GM19397 (cell line): ENCODE measurements around the gene THEM4.
"Not testable (repeated sequence)": the region's sequence is repeated elsewhere in the genome, so short reads cannot be mapped to it uniquely, and the experiment has no call there.

ENCODE experiments used
- ATAC-seq: cut with Tn5 transposase; IDR thresholded peaks from one replicate; pipeline ENCODE4 v1.9.1; 2021; ENCODE audit warnings: mild to moderate bottlenecking, moderate library complexity; ENCODE audit not compliant: unreplicated experiment

THEM4 gene

DNA sequence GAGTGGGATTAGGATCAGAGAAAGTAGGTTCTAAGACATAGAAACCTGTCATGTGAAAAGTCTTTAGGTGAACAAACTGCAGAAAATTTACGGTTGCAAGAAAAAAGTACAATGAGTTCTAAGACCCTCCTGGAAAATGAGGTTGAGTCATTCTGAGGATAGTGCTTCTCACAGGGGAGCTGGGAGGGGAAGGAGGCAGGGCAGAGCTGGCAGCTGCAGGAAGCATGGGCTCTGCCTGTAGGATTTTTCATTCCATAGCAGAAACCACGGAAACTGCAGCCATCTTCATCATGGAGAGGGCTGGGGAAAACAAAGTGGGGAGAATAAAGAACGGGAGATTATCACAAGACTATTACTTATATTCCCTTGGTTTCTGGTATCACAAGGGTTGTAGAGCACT, 25.8 kb upstream of the THEM4 start:
- no peak for ATAC-seq

DNA sequence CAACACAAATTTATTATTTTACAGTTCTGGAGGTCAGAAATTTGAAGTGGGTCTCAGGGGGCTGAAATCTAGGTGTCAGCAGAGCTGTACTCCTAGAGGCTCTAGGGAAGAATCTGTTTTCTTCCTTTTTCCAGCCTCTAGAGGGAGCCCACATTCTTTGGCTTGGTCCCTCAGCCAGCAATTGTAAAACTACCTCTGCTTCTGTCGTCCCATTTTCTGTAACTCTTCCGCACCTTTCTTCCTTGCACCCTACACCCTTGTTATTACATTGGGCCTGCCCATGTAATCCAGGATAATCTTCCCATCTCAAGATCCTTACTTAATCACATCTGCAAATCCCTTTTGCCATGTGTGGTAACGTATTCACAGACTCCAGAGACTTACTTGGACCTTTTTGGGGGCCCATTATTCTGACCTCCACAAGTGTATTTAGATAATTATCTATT, 24.8 kb upstream of the THEM4 start:
- no peak for ATAC-seq

DNA sequence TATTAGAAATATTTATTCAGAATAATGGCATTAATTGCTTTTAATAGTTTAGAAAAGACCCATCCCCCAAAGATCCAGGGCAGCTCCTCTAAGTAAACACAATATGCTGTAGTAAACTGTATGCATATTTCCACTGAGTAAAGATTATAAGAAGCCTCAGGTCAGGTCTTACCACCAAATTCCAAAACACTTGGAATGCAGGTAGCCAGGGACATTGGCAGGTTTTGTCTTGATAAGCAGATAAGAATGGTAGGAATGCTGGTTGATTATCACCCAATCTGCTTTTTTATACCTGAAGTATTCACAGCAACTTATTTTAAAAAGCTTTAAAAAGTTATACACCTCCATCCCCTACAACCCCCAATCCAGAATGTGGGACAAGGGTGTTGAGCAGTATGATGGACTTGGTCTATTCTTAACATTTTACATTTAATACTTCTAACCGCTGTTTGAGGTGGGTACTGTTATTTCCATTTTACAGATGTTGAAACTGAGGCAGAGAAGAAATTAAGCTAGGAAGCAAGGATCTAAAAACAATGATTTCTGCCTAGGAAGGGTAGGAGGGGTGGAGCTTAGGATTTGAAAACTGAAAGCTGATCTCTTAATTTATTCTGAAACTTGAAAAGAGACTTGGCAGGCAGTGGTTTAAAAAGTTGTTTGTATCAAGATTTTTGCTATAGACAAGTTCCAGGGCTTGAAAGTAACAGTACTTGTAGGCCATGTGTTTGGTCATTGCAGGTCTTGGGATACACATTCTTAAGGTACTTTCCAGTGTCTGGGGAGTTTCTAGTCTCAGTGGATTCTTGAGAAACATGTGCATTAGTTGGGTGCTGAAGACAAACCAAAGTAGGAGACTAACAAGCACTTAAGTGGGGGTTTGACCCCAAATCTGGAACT, 15.6 kb upstream of the THEM4 start:
- ATAC-seq: no peak

DNA sequence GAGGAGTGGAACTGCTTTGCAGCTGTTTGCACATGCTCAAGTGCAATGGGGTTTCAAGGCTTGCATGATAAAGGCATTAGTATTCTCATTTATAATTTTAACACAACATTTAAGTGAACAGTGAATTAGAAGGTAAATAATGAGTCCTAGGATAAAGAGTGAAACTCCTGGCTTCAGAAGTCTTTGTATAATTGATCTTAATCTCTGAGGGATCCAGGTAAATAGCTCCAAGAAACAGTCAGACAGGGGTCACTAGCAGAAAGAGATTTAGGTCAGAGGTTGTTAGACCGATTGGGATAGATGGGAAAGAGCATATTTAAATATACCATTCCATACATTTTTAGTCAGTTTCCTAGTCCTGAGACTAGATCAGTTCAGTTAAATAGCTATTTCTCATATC, 14.1 kb upstream of the THEM4 start:
- ATAC-seq: no peak

DNA sequence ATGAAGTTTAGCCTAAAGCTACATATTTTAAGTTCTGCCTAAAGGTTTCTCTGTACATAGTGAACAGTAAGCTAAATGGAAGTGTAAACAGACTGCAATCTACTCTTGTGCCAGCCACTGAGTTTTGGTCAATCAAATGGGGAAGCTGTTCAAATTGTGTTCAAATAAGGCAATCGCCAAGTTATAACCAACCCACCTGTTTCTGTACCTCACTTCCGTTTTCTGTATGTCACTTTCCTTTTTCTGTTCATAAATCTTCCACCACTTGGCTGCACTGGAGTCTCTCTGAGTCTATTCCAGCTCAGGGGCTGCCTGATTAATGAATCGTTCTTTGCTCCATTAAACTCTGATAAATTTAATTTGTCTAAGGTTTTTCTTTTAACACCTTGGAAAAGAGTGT, 10.8 kb upstream of the THEM4 start:
- no peak for ATAC-seq

DNA sequence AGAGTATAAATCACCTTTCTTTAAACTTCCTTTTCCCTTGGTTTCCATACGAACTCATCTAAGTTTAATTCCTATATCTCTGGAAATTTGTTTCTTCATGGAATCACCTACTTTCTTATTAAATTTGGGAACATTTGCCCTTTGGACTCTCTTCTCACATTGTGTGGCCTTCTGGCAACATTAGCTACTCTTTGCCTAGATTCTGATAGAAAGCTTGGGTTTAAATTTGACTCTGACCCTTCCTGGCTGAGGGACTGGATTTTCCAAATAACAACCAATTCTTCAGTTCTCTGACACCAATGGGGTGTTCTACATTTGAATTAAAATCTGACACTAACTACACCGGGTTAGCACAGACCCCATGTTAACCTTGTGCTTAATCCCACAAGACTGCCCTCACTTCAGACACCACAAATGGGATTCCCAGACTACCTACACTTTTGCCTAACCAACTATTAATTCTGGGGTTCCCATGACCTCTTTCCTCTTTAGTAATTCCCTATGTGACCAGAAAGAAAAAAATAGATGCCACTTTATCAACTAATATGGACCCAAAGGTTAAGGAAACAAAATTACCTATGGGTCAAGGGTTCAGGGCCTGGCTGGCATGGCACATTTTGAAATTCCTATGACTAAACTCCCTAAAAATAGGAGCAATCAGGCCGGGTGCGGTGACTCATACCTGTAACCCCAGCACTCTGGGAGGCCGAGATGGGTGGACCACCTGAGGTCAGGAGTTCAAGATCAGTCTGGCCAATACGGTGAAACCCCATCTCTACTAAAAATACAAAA, 9.7 kb upstream of the THEM4 start:
- no peak for ATAC-seq

DNA sequence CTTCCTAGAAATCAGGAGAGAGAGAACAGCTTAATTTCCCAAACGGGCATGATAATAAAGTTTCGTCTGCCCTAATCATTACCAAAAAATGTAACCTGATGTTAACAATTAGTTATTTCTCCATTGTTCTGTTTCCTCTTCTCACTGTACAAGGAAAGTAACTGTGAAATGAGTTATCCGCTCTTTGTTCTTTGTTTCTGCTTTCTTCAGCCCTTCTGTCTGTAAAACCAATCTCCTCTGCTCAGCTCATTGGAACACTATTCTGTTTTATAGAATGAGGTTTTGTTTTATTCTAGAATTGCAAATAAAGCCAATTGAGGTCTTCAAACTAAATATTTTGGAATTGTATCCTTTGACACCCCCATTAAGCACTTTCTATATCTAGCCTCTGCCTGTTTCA, 8.8 kb upstream of the THEM4 start:
- ATAC-seq: no peak

DNA sequence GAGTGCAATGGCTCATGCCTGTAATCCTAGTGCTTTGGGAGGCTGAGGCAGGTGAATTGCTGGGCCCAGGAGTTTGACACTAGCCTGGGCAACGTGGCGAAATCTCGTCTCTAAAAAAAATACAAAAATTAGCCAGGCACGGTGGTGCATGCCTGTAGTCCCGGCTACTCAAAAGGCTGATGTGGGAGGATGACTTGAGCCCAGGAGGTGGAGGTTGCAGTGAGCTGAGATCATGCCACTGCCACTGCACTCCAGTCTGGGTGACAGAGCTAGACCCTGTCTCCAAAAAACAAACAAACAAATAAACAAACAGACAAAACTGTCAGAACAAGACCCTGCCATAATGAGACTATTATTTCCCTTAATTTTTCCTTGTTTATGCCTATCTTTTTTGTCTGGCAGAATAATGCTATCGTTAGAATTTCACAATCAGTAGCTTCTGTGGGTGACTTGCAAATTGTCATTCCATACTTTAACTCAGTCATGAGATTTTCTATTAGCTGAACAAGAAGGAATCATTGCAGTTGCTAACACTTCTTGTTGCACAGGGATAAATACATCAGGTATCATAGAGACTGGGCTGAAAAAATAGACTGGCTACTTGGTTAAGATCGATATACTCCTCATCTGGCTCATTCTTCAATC, 7.5 kb upstream of the THEM4 start:
- no peak for ATAC-seq

DNA sequence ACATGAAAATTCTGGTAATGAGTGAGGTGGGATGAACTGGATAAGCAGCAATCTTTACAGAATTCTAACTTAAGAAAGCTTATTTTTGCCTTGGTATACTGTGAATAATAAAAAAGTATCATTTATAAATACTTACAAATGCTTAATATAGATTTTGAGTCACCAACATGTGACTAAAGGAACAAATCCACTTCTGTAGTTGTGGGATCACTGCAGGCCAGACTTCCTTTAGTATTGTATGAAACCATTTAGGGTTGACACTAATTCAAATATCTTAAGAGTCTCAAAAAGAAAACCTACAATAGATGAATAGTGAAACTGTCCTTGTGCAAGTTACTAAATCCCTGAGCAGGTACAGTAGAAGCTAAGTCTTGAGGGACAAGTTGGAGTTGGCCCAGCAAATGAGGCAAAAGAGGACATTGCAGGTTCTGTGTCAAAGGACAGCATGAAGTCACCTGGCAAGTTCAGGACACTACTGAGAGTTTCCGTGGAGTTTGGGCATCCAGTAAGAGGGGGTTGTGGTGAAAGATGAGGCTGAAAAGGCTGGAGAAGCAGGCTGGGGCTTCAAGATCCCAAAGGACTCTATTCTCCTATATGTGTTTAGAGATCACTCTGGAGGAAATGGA, 5.9 kb upstream of the THEM4 start:
- ATAC-seq: no peak

DNA sequence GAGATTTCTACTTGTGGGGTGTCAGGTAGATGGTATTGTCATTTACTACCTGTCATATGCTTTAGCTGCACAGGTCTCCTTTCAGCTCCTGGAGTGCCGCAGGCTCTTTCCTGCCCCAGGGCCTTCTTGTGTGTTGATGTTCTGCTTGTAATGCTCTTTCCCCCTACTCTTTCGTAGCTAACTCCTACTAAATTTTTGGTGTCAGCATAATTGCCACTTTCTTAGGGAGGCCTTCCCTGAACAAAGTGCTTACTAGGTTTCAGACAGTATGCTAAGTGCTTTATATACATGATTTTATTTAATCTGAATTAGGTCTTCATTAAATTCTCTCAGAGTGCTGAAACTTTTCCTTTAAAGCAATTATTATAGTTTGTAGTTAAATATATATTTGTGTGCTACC, 4.8 kb upstream of the THEM4 start:
- ATAC-seq: no peak

DNA sequence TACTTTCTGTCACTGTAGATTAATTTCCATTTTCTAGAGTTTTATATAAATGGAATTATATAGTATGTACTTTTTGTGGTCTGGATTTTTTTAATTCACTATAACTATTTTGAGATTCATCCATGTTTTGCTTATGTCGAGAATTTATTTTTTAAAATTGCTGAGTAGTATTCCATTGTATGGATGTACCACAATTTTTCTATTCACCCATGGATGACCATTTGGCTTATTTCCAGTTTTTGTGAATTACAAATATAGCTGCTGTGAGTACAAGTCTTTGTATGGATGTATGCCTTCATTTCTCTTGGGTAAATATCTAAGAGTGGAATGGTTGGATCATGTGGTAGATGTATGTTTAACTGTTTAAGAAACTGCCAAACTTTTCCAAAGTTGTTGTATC, 3.7 kb upstream of the THEM4 start:
- no peak for ATAC-seq

DNA sequence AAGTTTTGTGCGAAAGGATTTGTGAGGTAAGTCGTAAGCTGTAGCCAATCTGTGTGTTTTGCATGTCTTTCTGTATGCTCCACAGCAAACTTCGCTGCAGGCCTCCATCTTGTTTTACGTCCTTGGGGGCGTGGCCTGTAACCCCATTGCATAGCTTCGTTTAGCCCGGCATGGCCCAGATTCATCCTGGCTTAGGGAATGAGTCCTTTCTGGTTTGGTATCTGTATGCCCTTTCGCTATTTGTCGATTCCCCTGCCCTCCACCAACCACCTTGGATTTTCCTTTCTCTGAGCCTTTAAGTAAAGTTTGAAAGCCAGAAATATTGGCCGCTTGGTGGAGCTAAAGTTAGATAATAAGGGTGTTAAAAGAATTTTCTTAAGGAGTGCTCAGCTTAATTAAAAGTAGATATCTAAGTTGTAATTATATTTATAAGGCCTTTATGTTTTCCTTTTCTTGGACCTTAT, 1.1 kb downstream of the THEM4 start:
- ATAC-seq: no peak

DNA sequence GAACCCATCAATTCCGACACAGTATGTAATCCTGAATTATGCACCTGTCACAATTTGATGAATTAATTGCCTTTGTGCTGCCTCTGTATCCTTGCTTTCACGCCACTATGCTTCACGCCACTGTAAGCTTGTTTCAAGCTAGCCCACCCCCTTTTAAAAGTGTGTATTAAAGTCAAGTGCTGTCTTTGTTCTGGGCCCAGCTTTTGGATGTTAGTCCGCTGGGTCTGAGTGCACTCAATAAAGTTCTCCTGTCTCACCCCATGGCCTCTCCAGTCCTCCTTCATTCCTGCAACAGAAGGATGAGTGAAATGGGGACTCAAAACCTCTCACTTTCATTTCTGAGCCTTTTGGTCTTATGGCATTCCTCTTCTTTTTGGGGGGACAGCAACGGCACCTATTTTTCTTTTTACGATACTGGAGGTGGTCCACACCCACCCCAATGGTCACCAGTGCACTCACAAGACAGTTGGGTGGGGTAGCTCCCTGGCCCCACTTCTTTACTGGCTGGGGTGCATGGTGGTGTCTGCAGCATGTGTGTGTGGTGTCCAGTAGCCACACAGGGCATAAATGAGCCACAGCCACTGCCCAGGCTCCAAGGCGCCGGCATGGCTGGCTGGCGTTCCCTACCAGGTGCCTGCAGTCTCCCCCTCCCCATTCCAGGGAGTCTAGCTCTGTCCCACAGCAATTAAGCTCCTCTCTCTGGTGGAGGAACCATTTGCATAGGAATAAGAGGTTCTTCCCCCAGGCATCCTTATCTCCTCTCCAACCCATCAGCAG, 1.8 kb downstream of the THEM4 start:
- ATAC-seq: no peak

DNA sequence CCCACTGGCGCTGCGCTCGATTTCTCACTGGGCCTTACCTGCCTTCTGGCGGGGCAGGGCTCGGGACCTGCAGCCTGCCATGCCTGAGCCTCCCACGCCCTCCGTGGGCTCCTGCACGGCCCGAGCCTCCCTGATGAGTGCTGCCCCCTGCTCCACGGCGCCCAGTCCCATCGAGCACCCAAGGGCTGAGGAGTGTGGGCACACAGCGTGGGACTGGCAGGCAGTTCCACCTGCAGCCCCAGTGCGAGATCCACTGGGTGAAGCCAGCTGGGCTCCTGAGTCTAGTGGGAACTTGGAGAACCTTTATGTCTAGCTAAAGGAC, 3.0 kb downstream of the THEM4 start:
- ATAC-seq: not testable (repeated sequence)

DNA sequence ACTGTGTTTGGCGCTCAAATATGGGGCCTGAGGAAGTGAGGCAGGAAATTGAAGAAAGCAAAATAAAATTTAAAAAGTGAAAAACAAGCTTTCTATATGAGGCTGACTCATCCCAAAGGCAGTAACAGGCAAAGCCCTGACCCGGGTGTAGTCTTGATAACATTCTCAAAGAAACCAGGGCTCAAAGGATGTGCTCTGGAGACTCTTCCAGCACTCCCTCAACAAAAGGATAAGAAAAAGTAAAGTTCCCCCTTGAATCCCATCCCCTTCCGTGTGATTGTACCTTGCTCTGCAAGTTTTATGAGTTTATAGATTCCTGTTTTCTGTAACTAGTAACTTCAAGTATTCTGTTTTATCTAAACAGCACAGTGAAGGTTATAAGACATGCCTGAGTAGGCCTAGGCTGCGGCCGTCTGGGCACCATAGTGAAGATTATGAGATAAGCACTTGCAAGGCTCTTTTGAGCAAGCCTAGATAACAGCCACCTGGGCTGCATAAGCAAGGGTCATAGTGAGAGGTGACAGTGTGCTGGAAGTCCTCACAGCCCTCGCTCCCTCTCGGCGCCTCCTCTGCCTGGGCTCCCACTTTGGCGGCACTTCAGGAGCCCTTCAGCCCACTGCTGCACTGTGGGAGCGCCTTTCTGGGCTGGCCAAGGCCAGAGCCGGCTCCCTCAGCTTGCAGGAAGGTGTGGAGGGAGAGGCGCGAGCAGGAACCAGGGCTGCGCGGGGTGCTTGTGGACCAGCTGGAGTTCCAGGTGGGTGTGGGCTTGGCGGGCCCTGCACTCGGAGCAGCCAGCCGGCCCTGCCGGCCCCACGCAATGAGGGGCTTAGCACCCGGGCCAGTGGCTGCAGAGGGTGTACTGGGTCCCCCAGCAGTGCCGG, 3.6 kb downstream of the THEM4 start:
- not testable (repeated sequence) for ATAC-seq

DNA sequence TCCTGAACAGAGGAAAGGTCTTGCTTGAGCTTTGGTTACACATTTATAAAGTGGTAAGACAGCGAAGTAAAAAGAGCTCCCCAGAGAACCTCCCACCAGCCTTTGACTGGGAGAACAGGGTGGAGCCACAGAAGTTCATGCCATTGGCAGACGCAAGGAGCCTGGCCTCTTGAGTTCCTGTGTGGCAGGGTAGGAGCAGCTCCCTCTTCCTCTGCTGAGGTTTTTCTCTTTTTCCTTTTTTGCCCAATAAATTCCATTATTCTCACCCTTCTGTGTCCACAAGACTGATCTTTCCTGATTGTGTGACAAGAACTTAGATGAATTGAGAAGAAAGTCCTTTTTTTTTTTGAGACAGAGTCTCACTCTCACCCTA, 4.3 kb downstream of the THEM4 start:
- ATAC-seq: no peak

DNA sequence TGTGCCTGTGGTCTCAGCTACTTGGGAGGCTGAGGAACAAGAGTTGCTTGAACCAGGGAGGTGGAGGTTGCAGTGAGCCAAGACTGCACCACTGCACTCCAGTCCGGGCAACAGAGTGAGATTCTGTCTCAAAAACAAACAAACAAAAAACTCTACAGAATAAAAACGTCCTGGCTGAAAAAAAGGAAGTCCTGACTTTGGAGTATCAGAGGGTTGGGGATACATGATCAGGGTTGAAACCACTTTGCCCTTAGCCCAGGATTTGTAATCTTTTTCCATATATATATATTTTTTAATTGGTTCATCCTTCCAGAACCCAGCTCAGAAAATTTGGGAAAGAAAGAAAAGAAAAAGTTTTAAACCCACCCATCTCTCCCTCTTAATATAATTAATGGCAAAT, 6.5 kb downstream of the THEM4 start:
- no peak for ATAC-seq

DNA sequence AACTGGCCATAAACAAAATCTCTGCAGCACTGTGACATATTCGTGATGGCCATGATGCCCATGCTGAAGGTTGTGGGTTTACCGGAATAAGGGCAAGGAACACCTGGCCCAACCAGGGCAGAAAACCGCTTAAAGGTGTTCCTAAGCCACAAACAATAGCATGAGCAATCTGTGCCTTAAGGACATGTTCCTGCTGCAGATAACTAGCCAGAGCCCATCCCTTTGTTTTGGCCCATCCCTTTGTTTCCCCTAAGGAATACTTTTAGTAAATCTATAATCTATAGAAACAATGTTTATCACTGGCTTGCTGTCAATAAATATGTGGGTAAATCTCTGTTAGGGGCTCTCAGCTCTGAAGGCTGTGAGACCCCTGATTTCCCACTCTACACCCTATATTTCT, 8.5 kb downstream of the THEM4 start:
- not testable (repeated sequence) for ATAC-seq

DNA sequence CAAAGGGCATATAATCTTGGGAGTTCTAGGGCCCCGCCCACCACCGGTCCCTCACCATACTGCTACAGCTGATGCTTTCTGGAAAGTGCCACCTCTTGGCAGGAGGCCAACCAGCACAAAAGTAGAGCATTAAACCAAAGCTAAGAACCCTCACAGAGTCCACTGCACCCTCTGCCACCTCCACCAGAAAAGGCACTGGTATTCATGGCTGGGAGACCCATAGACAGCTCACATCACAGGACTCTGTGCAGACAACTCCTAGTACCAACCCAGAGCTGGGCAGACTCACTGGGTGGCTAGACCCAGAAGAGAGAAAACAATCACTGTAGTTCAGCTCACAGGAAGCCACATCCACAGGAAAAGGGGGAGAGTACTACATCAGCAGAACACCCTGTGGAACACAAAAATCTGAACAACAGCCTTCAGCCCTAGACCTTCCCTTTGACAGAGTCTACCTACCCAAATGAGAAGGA, 10.8 kb downstream of the THEM4 start:
- no peak for ATAC-seq
